Suprapubic skin (tissue), 3 donors: ENCODE data around the gene TOM1L2.

ENCODE experiments used
- EP300 ChIP-seq: sonication (generic); formaldehyde crosslinking; IDR thresholded peaks from one replicate; pipeline ENCODE4 v1.6.1; 2017; ENCODE audit warnings: antibody characterized with exemption
- POLR2A ChIP-seq, 2 donors: fragments of 450-650 bp; IDR thresholded peaks; one replicate each; pipeline ENCODE4 v1.6.1; 2017; ENCODE audit warnings: antibody characterized with exemption in 2 of 2, mild to moderate bottlenecking in 2 of 2, moderate library complexity in 2 of 2
- TF ChIP-seq, protein P1 (sequence below), 2 donors: fragments of 200-600 bp in 1 of 2; fragments of 450-650 bp in 1 of 2; sonication (generic) in 1 of 2; IDR thresholded peaks; one replicate each; pipeline ENCODE4 v1.5.1; 2016 to 2019; ENCODE audit warnings: antibody characterized with exemption in 2 of 2, mild to moderate bottlenecking in 1 of 2, moderate library complexity in 1 of 2

DNA sequence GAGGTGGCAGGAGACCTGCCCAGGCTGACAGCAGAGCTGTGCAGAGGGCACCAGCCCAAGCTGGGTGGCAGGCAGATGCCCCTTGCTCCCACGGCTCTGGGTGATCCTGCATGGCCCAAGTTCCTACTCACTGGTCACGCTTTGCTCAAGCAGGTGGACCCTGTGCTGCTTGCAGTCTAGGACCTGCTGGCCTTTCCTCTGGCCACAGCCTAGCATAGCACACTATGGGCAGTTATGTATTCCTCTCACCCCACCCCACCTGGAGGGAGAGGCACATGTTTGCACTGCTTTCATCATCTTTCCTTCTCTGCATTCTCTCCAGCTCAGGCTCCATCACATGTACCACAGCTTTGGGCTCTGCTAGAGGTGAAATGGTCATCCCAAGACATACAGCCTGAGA, 115.8 kb downstream of the TOM1L2 start:
- TF ChIP-seq, protein P1, sequence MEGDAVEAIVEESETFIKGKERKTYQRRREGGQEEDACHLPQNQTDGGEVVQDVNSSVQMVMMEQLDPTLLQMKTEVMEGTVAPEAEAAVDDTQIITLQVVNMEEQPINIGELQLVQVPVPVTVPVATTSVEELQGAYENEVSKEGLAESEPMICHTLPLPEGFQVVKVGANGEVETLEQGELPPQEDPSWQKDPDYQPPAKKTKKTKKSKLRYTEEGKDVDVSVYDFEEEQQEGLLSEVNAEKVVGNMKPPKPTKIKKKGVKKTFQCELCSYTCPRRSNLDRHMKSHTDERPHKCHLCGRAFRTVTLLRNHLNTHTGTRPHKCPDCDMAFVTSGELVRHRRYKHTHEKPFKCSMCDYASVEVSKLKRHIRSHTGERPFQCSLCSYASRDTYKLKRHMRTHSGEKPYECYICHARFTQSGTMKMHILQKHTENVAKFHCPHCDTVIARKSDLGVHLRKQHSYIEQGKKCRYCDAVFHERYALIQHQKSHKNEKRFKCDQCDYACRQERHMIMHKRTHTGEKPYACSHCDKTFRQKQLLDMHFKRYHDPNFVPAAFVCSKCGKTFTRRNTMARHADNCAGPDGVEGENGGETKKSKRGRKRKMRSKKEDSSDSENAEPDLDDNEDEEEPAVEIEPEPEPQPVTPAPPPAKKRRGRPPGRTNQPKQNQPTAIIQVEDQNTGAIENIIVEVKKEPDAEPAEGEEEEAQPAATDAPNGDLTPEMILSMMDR (IDR thresholded peaks at IDR 0.05): no peak
- TF ChIP-seq EP300 (no peak), POLR2A (IDR thresholded peaks at IDR 0.05) (no peak)
